ENCODE measurements around the gene MS4A12. TPM values are rescaled to one million over a fixed set of nuclear protein-coding genes. Genes with fewer than 3 reads are reported as not detected.
"Not testable (repeated sequence)": the region's sequence is repeated elsewhere in the genome, so short reads cannot be mapped to it uniquely, and the experiment has no call there.

Gene MS4A12, protein sequence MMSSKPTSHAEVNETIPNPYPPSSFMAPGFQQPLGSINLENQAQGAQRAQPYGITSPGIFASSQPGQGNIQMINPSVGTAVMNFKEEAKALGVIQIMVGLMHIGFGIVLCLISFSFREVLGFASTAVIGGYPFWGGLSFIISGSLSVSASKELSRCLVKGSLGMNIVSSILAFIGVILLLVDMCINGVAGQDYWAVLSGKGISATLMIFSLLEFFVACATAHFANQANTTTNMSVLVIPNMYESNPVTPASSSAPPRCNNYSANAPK
- not detected for total RNA-seq

DNA sequence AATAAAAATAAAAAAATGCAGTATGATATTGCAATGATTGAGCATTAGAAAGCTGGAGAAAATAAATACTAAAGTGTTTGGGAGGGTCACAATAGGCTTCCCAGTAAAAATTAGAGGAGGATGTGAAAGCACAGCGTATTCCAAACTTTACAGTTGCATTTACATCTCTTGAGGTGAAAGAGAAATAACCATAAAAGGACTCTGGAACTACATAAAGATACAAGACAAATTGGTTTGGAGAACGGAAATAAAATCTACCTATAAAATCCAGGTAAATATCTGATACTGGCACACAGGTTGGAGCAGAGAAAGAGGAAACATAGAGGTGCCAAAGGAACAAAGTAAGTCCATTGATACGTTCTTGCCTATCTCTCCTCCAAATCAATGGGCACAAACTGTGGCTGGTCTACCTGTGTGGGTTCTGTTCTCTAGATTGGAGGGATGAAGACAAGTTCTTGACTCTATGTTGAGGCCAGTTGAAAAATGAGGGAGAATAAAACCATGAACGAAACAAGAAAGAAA lies at the start of gene MS4A12:
Gene MS4A12, plus strand, starts transcription at position 291 of the 522 bp plus-strand sequence. CDS start 4,541 bp downstream, outside the sequence.
- ATAC-seq: no peak

DNA sequence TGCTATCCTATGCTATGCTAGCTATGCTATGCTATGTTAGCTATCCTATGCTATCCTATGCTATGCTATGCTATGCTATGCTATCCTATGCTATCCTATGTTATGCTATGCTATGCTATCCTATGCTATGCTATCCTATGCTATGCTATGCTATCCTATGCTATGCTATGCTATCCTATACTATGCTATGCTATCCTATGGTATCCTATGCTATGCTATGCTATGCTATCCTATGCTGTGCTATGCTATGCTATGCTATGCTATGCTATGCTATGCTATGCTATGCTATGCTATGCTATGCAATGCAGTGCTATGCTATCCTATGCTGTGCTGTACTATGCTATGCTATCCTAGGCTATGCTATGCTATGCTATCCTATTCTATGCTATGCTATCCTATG lies 45.5 kb upstream of the MS4A12 start:
- ATAC-seq: no peak

DNA sequence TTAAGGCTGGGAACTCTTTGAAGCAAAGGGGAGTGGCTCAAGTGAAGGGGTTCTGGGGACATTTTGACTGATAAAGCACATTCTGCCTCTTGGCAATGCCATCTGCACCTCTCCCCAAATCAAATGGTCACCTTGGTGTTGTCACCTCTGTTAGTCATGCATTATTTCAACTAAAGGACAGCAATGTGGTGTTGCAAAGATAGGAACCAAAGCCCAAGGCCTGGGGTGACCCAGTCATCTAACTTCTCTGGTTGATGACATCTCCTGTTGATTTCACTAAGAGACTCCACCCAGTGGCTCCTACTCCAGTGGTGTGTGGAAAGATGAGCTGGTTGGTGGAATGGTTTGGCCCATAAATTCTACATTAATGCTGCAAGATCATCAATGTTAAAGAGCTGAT lies 44.7 kb upstream of the MS4A12 start:
- ATAC-seq: no peak

DNA sequence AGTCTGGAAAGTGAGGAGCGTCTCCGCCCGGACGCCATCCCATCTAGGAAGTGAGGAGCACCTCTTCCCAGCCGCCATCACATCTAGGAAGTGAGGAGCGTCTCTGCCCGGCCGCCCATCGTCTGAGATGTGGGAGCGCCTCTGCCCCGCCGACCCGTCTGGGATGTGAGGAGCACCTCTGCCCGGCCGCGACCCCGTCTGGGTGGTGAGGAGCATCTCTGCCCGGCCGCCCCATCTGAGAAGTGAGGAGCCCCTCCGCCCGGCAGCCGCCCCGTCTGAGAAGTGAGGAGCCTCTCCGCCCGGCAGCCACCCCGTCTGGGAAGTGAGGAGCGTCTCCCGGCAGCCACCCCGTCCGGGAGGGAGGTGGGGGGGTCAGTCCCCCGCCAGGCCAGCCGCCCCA lies 41.4 kb upstream of the MS4A12 start:
- ATAC-seq: not testable (repeated sequence)

DNA sequence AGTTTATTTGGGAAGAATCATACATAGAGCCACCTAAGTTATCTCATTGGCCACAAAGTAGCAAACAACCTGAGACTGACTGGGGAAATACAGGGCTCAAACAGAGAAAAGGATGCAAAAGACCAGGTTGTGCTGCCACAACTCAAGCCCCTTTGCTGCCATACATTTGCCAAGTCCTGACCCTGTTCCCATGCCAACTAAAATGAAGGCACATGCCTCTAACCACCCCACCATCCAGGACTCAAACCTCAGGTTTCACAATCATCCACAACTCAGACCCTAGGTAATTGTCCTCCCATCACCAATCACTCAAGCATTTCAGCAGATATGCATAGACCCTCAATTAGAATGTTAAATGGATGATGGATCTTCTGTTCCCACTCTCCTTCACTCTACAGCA lies 38.4 kb upstream of the MS4A12 start:
- no peak for ATAC-seq

DNA sequence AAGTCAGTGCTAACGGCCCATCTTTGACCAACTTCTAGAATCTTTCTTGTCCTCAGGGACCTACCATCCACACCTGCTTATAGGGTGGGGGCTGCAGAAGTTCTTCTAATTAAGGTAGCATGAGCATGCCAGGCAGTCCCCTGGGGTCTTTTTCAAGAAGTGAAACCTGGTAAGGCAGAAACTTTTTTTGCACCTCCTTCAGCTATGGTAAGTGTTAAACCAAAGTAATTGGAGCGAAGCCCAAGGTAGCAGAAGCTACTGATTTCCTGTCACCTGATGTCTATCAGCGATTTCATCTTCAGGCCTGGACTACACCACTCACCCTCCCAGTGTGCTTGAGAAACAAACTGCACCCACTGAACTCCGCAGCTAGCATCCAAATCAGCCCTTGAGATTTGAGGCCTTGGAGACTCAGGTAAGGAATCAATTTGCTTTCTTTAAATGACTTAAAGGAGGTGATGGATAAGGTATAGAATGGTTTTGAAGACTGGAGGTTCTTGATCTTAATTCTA lies 37.0 kb upstream of the MS4A12 start, which contains the start of gene MS4A1:
Gene MS4A1, plus strand, starts transcription at position 317 of the 512 bp plus-strand sequence. CDS start 6,528 bp downstream, outside the sequence.
- ATAC-seq: peak; percentile 76

DNA sequence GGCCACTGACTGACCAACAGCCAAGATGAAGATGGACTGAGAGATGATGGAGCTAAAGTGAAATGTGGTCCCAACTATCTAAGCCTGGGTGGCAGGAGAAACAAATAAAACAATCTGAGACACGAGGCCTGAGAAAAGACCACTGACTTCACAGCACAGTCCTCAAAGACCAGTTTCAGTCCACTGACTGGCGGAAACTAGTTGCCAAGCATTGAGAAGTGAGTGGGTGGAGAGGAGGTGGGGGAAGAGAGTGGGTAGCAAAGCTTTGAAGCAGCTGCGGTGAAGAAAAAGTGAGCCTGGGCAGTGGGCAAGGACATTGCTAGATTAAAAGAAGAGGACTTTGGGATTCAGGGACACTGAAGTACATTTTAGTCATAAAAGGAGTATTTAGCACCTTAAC lies 35.0 kb upstream of the MS4A12 start:
- ATAC-seq: no peak

DNA sequence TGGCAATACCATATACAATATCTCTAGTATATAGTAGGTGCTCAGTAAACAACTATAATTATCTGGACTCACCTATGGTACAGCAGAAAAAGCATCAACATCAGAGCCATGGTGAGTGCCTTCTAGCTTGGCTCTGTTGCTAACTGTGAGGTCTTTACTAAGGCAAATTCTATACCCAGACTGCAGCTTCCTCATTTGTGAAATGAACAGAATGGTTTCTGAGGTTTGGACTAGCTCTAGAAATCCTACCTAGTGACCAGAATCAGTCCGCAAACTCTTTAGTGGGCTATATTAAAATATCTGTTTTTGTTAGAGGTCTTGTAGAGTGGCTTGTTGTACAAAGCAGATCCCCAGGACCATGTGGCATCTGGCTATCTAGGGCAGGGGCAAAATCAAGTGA lies 33.2 kb upstream of the MS4A12 start:
- ATAC-seq: no peak

DNA sequence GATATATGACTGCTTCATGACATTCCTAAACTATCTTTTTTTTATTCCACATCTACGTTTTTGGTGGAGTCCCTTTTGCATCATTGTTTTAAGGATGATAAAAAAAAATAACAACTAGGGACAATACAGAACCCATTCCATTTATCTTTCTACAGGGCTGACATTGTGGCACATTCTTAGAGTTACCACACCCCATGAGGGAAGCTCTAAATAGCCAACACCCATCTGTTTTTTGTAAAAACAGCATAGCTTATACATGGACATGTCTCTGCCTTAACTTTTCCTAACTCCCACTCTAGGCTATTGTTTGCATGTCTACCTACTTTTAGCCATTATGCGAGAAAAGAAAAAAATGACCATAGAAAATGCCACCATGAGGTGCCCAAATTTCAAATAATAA lies 23.7 kb upstream of the MS4A12 start:
- no peak for ATAC-seq

DNA sequence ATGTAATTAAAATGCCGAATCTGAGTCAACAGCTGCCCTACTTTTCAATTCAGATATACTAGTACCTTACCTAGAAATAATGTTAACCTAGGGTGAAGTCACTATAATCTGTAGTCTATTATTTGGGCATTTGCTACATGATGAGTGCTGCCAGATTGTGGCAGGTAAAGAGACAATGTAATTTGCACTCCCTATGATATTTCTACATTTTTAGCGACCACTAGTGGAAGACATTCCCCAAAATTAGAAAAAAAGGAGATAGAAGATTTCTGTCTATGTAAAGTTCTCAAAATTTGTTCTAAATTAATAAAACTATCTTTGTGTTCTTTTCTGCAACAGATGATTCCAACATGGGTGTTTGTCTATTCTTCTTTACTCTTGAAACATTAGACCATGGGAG lies 22.9 kb upstream of the MS4A12 start:
- no peak for ATAC-seq

DNA sequence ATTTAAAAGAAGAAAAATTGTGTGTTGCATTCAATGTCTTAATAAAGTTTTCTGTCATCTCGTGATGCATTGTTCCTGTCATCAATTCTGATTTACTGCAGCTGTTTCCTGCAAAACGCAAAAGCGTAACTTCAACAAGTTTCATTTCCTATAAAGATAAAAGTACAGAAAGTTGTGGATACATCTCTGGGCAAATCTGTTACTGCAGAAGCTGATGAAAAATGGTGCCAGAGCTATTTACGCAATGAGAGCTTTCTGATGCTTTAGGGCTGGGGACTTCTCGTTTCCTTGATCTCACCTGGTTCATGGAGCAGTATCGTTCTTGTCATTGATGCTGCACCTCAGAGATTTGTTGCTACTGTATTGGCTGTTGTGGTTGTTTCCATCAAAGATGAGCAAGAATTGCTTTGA lies 15.5 kb upstream of the MS4A12 start:
- ATAC-seq: no peak

DNA sequence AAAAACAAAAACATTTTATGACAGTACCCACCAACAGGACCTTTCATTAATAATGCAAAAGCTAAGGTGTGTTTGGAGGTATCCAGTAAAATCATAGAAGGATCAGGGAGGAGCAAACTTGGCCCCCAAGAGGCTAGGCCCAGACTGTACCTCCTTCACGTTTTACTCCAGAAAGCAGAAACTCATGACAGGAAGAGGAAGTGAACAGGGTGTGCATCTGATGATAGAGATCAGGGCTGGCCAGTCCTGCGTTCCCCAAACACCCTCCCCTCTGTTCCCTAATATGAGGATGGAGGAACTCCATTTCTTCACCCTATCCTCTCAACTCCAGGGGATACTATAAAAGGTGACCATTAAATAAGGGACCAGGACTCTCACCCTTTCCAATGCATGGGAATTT lies 10.2 kb upstream of the MS4A12 start:
- ATAC-seq: peak; percentile 55

DNA sequence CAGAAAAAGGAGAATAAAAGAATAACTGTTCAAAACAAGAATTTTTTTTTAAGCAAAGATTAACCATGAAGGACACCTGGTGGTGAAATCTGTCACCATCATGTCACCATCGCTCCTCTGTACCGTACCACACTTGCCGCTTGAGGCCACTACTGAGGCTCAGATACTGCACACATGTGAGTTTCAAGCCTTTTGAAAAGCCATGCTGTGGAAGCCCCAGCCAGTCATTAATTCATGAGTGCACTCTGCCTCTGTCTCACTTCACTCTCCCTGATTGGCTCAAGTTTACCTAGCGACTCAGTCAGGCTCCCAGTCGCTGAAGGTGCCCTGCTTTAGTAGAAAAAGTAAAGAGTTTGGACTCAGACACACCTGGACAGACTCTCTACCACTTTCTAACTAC lies 6.6 kb upstream of the MS4A12 start:
- peak; percentile 60 for ATAC-seq

DNA sequence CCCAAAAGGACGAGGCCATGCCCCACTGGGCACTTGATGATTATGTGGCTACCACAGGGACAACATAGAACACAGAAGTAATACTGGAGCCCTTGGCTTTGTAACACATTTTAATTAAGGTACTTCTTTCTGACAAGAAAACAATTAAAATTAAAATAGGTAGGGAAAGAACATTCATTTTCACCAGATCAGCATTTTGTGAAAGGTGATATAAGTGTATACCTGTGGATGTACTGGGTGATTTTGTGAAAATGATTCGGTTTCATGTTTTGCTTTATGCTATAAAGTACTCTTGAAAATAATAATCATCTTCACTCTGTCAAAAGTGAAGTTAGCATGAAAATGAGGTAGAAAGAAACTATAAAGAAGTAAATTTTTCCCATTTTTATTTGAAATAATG lies 876 bp downstream of the MS4A12 start:
- ATAC-seq: no peak

DNA sequence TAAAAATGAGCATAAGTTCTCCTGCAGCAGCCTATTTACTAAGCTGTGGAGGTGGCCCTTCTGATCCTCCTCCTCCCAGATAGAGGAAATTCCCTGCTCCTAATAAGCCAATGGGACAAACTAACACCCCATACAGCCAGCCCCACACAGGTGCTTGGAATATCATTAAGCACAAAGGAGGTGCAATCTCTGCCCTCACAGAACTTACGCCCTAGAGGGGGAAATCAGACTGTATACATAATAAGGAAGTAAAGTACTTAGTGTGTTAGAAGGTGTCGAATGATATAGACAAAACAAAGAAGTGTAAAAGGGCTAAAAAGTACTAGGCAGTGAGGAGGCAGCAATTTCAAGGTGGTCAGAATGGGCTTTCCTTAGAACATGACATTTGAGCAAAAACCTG lies 5.8 kb downstream of the MS4A12 start:
- no peak for ATAC-seq

DNA sequence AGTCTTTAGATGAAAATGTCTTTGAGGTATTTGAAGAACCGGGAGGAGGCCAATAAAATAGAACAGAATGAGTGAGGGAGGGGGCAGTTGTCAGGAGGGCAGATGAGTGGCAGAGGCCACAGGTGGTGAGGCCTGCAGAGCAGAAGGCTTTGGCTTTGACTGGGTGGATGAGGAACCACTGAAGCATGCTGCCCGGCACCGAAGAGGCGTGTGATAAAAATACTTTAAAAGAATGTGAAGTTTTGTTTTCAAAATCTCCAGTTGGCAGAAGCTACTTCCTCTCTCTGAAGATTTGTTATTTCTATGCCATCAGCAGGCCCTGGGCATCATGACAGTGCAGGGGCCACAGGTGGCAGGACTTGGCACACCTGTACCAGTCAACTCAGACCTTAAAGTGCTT lies 6.3 kb downstream of the MS4A12 start:
- ATAC-seq: peak; percentile 41

DNA sequence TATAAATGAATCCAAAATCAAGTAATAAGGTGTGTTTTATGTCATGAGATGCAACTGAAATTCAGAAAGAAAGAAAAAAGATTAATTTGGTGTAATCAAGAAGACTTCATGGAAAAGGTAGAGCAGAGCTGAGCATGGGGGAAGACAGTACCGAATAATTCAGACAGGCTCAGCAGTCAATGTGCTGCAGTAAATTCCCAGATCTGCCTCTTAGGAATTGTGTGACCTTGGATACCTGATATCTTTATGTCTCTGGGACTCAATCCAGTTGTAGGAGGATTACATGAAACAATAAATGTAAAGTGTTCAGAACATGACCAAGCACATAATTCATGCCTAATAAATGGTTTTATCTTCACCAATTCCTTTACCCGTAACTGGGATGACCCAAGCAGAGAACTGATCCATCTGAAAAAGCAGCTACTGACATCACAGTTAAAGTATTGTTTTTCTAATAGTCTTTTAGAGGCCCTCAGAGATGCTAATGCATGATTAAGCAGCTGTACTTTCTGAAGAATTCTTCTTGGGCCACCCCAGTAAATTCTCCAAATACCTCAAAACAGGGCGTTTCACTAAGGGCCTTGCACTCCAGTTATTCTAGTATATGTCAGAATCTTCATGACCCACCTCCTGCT lies 7.8 kb downstream of the MS4A12 start:
- ATAC-seq: no peak

DNA sequence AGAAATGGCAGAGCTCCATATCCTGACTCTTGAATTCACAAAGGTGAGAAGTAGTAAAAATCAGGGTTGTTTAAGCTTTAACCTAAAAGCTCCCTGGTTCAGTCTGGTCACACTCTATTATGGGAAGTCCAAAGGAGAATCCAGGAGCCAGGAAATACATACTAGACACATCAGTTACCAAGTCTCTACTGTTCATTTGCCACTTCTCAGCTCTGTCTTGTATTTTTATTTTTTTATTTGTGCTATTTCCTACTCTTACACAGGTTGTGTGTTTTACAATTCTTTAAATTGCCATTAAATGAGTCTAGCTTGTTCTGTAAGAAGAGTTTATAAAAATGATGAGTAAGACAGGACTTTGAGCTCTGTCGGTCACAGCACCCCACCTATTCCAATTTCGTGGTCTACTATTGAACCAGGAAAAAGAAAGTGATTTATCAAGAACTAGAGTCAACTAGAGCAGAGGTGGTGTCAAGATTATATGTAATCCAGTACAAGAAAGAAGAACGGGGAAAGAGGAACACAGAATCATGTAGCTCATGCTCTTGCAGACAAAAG lies 9.7 kb downstream of the MS4A12 start:
- no peak for ATAC-seq

DNA sequence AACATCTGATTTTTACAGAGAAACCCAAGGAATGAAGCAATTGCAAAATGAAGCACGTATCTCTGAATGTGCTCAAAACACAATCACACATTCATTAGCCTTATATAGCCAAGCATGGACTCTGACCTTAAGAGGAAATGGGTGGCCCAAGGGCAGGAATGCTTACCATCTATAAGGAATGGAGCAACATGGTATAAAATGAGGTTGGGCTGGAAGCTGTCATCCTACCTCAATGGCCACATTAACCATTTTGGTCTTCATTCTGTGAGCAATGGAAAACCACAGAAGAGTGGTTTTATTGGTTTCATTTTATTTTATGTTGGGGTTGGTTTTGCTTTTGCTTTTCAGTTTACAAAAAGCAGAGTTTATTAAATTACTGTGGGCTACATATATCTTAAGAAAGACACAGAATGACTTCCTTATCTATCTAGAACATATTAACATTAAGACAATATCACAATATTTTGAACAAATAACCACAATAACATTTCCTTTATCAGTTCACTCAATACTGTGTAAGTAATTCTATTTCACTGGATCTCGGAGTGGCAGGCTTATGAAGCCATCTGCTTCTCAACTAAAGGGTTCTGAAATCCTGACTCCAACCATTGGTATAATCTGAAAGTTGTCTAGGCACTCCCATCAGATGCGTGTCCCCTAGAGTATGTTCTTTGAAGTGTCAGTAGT lies 11.8 kb downstream of the MS4A12 start:
- no peak for ATAC-seq

DNA sequence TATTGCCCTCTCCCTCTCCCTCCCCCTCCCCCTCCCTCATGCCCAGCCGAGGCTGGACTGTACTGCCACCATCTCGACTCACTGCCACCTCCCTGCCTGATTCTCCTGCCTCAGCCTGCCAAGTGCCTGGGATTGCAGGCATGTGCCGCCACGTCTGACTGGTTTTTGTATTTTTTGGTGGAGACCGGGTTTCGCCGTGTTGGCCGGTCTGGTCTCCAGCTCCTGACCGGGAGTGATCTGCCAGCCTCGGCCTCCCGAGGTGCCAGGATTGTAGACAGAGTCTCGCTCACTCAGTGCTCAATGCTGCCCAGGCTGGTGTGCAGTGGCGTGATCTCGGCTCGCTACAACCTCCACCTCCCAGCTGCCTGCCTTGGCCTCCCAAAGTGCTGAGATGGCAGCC lies 17.0 kb downstream of the MS4A12 start:
- ATAC-seq: not testable (repeated sequence)

DNA sequence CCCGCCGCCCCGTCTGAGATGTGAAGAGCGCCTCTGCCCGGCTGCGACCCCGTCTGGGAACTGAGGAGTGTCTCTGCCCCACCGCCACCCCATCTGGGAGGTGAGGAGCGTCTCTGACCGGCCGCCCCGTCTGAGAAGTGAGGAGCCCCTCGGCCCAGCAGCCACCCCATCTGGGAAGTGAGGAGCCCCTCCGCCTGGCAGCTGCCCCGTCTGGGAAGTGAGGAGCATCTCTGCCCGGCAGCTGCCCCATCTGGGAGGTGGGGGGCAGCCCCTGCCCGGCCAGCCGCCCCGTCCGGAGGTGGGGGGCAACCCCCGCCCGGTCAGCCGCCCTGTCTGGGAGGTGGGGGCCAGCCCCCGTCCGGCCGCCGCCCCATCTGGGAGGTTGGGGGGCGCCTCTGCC lies 17.6 kb downstream of the MS4A12 start:
- ATAC-seq: not testable (repeated sequence)

DNA sequence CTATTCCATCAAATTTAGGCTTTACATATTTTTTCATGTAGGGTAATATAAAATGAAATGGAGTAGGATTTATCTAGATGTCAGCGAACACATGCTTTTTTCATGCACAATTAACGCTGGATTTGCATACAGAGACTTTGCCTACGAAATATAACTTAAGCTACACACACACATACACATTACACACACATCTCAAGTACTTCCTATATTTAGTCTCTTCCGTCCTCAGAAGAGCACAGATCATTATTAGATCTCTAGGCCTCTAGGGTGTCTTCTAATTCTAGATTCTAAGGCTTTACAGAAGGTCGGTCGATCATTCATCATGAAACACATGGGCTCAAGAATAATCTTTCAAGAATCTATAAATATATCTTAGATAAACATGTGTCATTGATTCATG lies 18.8 kb downstream of the MS4A12 start:
- ATAC-seq: no peak

DNA sequence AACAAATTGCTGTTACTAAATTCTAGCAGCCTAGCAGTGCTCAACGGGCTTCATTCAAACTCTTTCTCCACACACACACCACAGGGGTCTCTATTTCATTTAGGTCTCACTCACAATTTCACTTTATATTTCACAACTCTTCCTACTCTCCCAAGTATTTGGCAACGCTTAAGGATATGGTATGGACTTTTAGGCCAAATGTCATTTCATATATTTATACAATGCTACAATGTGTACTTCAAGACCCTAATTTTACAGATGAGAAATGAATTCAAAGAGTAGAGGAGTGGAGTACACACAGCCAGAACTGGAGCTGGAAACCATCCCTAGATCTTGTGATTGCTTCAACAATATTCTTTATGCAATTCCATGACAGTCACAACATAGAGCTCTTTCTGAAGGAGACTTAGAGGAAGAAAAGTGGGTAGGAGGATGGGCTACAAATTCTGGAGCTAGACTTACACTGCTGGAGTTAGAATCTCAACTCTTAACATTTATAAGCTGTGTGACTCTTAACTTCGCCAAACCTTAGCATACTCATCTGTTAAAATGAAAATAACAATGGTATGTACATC lies 20.2 kb downstream of the MS4A12 start:
- no peak for ATAC-seq
